Lung (tissue), 12 donors: Measurements from ENCODE around the gene UBR4. TPM values are rescaled to one million over a fixed set of nuclear protein-coding genes. Genes with fewer than 3 reads are reported as not detected.

ENCODE experiments used
- ATAC-seq: fragments of 200-7000 bp; cut with Tn5 transposase; one replicate; pipeline ENCODE4 v1.9.1; 2020; ENCODE audit warnings: moderate number of reproducible peaks; ENCODE audit not compliant: insufficient read depth, low FRiP score
- DNase-seq, 3 donors: peaks; one replicate each; pipeline ENCODE4 v3.0.0-alpha.2; 2013 to 2017
- H3K27ac ChIP-seq, 2 donors: one replicate each; pipeline ENCODE4 v1.5.1; 2013; ENCODE audit warnings: mild to moderate bottlenecking in 2 of 2, moderate library complexity in 2 of 2, control low read depth in 1 of 2, inconsistent platforms in 1 of 2, low read depth in 1 of 2, low read length in 1 of 2
- H3K27me3 ChIP-seq, 3 donors: one replicate each; pipeline ENCODE4 v1.5.1; 2013; ENCODE audit warnings: low read length in 2 of 3; ENCODE audit not compliant: control insufficient read depth in 3 of 3, insufficient read depth in 3 of 3
- H3K36me3 ChIP-seq, 4 donors: one replicate each; pipeline ENCODE4 v1.5.1; 2013; ENCODE audit warnings: low read length in 4 of 4, mild to moderate bottlenecking in 1 of 4, moderate library complexity in 1 of 4; ENCODE audit not compliant: control insufficient read depth in 4 of 4, insufficient read depth in 4 of 4
- H3K4me1 ChIP-seq, 5 donors: one replicate each; pipeline ENCODE4 v1.5.1; 2013; ENCODE audit warnings: low read length in 5 of 5, mild to moderate bottlenecking in 2 of 5, moderate library complexity in 1 of 5; ENCODE audit not compliant: control insufficient read depth in 5 of 5, insufficient read depth in 5 of 5
- H3K4me3 ChIP-seq: one replicate; pipeline ENCODE4 v1.5.1; 2013; ENCODE audit warnings: mild to moderate bottlenecking, control low read depth, moderate library complexity
- H3K9ac ChIP-seq, 2 donors: one replicate each; pipeline ENCODE4 v1.5.1; 2013; ENCODE audit warnings: low read length in 2 of 2, control low read depth in 1 of 2; ENCODE audit not compliant: insufficient read depth in 1 of 2
- H3K9me3 ChIP-seq, 4 donors: one replicate each; pipeline ENCODE4 v1.5.1; 2013; ENCODE audit warnings: low read length in 3 of 4, mild to moderate bottlenecking in 1 of 4, moderate library complexity in 1 of 4; ENCODE audit not compliant: control insufficient read depth in 4 of 4, insufficient read depth in 3 of 4
- WGBS, 2 donors: extraction: QIAGEN DNeasy Blood & Tissue Kit; methylation state at CpG; one replicate each; pipeline ENCODE4 v1.1.7; 2013; 5-methylcytosine and 5-hydroxymethylcytosine counted together
- polyA plus RNA-seq, 2 donors: library from polyadenylated mRNA; stranded (reverse); fragments of 200-250 nt; gene quantifications; one replicate each; pipeline ENCODE4 v1.2.1, GENCODE V29; 2013
- total RNA-seq, 2 donors: library from RNA; depleted of rRNA in 1 of 2; stranded (reverse); fragments of >200 nt in 1 of 2; gene quantifications; one replicate each; pipeline ENCODE4 v1.2.1, GENCODE V29; 2014 to 2021
- TF ChIP-seq, protein P1 (sequence below): IDR thresholded peaks from 2 replicates; pipeline ENCODE4 v1.5.1; 2012; ENCODE audit warnings: mild to moderate bottlenecking; ENCODE audit errors: control extremely low read depth, extremely low read depth
- donor health status: control.
- donor health status: control.
- donor health status: Bipolar disorder and iron deficiency.
- donor health status: healthy.
- donor health status: DM: yes; HTN: yes; CAD: no.

Gene UBR4
- total and polyA plus RNA-seq, 4 donors, result 90.8 to 128 (median 113) TPM

DNA sequence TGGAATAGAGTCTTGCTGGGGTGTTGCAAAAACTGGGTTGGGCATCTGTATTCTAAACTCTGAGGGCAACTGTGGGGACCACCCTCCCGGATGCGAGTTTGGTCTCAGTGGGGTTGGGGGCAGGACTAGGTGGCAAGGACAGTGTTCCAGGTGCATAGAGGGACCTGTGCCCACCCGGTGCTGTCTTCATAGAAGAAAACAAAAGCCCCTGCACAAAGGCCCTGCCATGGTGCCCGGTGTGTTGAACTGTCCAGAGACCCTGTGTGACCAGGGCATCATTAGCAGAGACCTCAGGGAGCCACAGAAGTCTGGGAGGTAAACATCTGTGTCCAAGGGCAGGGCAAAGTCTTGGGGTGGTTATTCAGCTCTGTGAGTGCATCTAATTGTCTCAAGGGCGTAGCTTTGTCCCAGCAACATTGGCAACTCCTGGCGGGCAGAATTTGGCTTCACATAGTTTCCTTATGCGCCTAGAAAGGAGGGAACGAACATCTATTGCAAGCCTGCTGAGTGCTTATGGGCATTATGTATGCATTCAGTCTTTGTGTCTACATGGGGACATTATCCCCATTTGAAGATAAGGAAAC lies 181.4 kb downstream of the UBR4 start:
- 89 to 90% methylated on average over 8 of the region's 8 CpGs for WGBS, 2 donors
- TF ChIP-seq, protein P1, sequence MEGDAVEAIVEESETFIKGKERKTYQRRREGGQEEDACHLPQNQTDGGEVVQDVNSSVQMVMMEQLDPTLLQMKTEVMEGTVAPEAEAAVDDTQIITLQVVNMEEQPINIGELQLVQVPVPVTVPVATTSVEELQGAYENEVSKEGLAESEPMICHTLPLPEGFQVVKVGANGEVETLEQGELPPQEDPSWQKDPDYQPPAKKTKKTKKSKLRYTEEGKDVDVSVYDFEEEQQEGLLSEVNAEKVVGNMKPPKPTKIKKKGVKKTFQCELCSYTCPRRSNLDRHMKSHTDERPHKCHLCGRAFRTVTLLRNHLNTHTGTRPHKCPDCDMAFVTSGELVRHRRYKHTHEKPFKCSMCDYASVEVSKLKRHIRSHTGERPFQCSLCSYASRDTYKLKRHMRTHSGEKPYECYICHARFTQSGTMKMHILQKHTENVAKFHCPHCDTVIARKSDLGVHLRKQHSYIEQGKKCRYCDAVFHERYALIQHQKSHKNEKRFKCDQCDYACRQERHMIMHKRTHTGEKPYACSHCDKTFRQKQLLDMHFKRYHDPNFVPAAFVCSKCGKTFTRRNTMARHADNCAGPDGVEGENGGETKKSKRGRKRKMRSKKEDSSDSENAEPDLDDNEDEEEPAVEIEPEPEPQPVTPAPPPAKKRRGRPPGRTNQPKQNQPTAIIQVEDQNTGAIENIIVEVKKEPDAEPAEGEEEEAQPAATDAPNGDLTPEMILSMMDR, result no peak
- no peaks in the 10 kb centered on the region for H3K36me3 ChIP-seq
- H3K27ac ChIP-seq, result no peak overlapping the region
- H3K9me3 ChIP-seq, result peaks cover 0 to 2% (median 0%) of the 10 kb centered on the region in 4 donors
- DNase-seq, result no peak
- peaks cover 0 to 3% (median 0%) of the 10 kb centered on the region in 3 donors for H3K27me3 ChIP-seq
- no peak overlapping the region for H3K4me3 ChIP-seq
- no peak for ATAC-seq
- H3K4me1 ChIP-seq, result no peaks in the 10 kb centered on the region
- H3K9ac ChIP-seq, result no peak overlapping the region

DNA sequence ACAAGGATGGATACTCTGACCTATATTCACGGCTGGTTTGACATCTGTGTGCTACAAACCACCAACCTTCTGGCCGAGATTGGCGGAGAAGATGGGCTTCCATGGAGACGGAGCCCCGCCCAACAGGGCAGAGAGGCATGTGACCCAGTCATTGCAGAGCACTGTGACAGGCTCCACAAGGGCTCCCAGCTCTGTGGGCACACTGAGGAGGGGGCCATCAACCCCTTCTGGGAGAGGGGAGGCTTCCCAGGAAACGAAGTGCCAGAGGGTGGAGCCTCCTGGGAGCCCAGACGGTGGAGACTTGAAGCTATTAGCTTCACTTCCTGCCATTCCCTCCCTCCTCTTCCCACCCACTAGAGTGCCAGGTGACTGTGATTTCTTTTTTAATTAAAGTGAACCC lies 182.0 kb downstream of the UBR4 start:
- Histone ChIP-seq H3K4me1 (no peaks in the 10 kb centered on the region), H3K9ac (no peak overlapping the region), H3K36me3 (no peaks in the 10 kb centered on the region), H3K27me3 (peaks cover 0 to 3% (median 0%) of the 10 kb centered on the region in 3 donors), H3K4me3 (no peak overlapping the region), H3K27ac (no peak overlapping the region), H3K9me3 (peaks cover 0 to 2% (median 0%) of the 10 kb centered on the region in 4 donors)
- TF ChIP-seq, protein P1, result no peak
- no peak for ATAC-seq
- WGBS, 2 donors, result 32 to 38% methylated on average over 7 of the region's 7 CpGs
- no peak for DNase-seq

Other genes with a start within 250 kb of the UBR4 start
- gene EMC1, start 41.3 kb upstream of the UBR4 start, total RNA-seq, result 10 to 100 TPM; 50.1 to 52.7 TPM
- 10 to 100 TPM; 12.1 to 22.9 TPM for gene EMC1, start 41.3 kb upstream of the UBR4 start, polyA plus RNA-seq
- 10 to 100 TPM; 13.9 to 33.3 TPM for gene MRTO4, start 41.5 kb upstream of the UBR4 start, total RNA-seq
- 10 to 100 TPM; 38.1 to 59.1 TPM for gene MRTO4, start 41.5 kb upstream of the UBR4 start, polyA plus RNA-seq
- 1 to 10 TPM in 1 of 2 donors, under 1 TPM in 1; 0.74 to 1.3 TPM for gene AKR7A3, start 78.5 kb upstream of the UBR4 start, total RNA-seq
- under 1 TPM; 0.23 to 0.91 TPM for gene AKR7A3, start 78.5 kb upstream of the UBR4 start, polyA plus RNA-seq
- 10 to 100 TPM; 49.5 to 54.0 TPM for gene AKR7A2, start 101.9 kb upstream of the UBR4 start, total RNA-seq
- 10 to 100 TPM; 15.3 to 36.4 TPM for gene AKR7A2, start 101.9 kb upstream of the UBR4 start, polyA plus RNA-seq
- gene SLC66A1, start 102.1 kb upstream of the UBR4 start, total RNA-seq, result 10 to 100 TPM; 15.9 to 22.4 TPM
- 10 to 100 TPM; 19.9 to 20.7 TPM for gene SLC66A1, start 102.1 kb upstream of the UBR4 start, polyA plus RNA-seq